ENCODE results near the gene ZFAND2A. TPM values are rescaled to one million over a fixed set of nuclear protein-coding genes. Genes with fewer than 3 reads are reported as not detected.
"Not testable (repeated sequence)": the region's sequence is repeated elsewhere in the genome, so short reads cannot be mapped to it uniquely, and the experiment has no call there.

The ZFAND2A gene
- total and polyA plus RNA-seq, 2 experiments from 2014 or later = 15.3 to 29.2 TPM

DNA sequence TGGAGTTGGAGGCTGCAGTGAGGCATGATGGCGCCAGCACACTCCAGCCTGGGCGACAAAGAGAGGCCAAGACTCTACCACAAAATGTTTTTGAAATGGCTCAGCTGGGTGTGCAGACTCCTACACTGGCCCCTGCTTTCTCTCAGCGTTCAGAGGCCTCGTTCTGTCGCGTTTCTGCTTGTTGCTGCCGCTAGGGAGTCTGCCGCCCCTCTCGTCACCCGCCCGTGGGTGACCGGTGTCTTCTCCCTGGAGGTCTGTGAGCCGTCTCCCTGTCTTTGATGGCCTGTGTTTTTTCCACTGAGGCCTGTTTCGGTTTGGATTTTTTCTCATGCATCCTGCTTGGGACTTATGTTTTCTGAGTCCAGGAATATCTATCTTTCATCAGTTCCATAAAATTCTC, 49.1 kb upstream of the ZFAND2A start:
- Histone ChIP-seq H3K79me2 (replicated peaks; ENCODE audit: insufficient read depth) (no peaks in the 10 kb centered on the region), H3K36me3 (ENCODE audit: insufficient read depth) (no peaks in the 10 kb centered on the region), H3K4me3 (no peak overlapping the region), H2AFZ (no peak overlapping the region), H3K4me2 (no peak overlapping the region), H4K20me1 (replicated peaks; ENCODE audit: insufficient read depth) (no peaks in the 10 kb centered on the region), H3F3A (replicated peaks; ENCODE audit: low read depth) (no peaks in the 10 kb centered on the region), H3K4me1 (ENCODE audit: insufficient read depth) (no peaks in the 10 kb centered on the region), H3K9me2 (ENCODE audit: insufficient read depth) (no peaks in the 10 kb centered on the region), H3K27me3 (ENCODE audit: insufficient read depth) (no peaks in the 10 kb centered on the region), H3K27ac (ENCODE audit: low read depth) (no peak overlapping the region)
- no peaks in the 10 kb centered on the region for H3K4me1 Mint-ChIP-seq
- H3K27ac Mint-ChIP-seq = no peak overlapping the region
- no peak overlapping the region for H3K4me3 Mint-ChIP-seq
- H3K36me3 Mint-ChIP-seq (ENCODE audit: low read depth) = no peaks in the 10 kb centered on the region
- DNase-seq (ENCODE audit: low spot score) (no peak), ATAC-seq (no peak)
- peaks cover 9% of the 10 kb centered on the region for H3K27me3 Mint-ChIP-seq (ENCODE audit: insufficient read depth, low read depth, poor library complexity)
- no peaks in the 10 kb centered on the region for H3K9me3 Mint-ChIP-seq
- TF ChIP-seq ZNF114 (CRISPR knock-in tag; IDR thresholded peaks at IDR 0.05) (no peak), EZH2phosphoT487 (IDR thresholded peaks at IDR 0.05; ENCODE audit: unreplicated experiment) (no peak), CREB1 (CRISPR knock-in tag; IDR thresholded peaks at IDR 0.05; ENCODE audit: low read depth) (no peak), POLR2AphosphoS5 (IDR thresholded peaks at IDR 0.05; ENCODE audit: low read depth) (no peak)
- TF ChIP-seq, protein P1, sequence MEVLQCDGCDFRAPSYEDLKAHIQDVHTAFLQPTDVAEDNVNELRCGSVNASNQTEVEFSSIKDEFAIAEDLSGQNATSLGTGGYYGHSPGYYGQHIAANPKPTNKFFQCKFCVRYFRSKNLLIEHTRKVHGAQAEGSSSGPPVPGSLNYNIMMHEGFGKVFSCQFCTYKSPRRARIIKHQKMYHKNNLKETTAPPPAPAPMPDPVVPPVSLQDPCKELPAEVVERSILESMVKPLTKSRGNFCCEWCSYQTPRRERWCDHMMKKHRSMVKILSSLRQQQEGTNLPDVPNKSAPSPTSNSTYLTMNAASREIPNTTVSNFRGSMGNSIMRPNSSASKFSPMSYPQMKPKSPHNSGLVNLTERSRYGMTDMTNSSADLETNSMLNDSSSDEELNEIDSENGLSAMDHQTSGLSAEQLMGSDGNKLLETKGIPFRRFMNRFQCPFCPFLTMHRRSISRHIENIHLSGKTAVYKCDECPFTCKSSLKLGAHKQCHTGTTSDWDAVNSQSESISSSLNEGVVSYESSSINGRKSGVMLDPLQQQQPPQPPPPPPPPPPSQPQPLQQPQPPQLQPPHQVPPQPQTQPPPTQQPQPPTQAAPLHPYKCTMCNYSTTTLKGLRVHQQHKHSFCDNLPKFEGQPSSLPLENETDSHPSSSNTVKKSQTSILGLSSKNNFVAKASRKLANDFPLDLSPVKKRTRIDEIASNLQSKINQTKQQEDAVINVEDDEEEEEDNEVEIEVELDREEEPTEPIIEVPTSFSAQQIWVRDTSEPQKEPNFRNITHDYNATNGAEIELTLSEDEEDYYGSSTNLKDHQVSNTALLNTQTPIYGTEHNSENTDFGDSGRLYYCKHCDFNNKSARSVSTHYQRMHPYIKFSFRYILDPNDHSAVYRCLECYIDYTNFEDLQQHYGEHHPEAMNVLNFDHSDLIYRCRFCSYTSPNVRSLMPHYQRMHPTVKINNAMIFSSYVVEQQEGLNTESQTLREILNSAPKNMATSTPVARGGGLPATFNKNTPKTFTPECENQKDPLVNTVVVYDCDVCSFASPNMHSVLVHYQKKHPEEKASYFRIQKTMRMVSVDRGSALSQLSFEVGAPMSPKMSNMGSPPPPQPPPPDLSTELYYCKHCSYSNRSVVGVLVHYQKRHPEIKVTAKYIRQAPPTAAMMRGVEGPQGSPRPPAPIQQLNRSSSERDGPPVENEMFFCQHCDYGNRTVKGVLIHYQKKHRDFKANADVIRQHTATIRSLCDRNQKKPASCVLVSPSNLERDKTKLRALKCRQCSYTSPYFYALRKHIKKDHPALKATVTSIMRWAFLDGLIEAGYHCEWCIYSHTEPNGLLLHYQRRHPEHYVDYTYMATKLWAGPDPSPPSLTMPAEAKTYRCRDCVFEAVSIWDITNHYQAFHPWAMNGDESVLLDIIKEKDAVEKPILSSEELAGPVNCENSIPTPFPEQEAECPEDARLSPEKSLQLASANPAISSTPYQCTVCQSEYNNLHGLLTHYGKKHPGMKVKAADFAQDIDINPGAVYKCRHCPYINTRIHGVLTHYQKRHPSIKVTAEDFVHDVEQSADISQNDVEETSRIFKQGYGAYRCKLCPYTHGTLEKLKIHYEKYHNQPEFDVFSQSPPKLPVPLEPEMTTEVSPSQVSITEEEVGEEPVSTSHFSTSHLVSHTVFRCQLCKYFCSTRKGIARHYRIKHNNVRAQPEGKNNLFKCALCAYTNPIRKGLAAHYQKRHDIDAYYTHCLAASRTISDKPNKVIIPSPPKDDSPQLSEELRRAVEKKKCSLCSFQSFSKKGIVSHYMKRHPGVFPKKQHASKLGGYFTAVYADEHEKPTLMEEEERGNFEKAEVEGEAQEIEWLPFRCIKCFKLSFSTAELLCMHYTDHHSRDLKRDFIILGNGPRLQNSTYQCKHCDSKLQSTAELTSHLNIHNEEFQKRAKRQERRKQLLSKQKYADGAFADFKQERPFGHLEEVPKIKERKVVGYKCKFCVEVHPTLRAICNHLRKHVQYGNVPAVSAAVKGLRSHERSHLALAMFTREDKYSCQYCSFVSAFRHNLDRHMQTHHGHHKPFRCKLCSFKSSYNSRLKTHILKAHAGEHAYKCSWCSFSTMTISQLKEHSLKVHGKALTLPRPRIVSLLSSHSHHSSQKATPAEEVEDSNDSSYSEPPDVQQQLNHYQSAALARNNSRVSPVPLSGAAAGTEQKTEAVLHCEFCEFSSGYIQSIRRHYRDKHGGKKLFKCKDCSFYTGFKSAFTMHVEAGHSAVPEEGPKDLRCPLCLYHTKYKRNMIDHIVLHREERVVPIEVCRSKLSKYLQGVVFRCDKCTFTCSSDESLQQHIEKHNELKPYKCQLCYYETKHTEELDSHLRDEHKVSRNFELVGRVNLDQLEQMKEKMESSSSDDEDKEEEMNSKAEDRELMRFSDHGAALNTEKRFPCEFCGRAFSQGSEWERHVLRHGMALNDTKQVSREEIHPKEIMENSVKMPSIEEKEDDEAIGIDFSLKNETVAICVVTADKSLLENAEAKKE (CRISPR knock-in tag; IDR thresholded peaks at IDR 0.05) = no peak
- TF ChIP-seq, protein P2, sequence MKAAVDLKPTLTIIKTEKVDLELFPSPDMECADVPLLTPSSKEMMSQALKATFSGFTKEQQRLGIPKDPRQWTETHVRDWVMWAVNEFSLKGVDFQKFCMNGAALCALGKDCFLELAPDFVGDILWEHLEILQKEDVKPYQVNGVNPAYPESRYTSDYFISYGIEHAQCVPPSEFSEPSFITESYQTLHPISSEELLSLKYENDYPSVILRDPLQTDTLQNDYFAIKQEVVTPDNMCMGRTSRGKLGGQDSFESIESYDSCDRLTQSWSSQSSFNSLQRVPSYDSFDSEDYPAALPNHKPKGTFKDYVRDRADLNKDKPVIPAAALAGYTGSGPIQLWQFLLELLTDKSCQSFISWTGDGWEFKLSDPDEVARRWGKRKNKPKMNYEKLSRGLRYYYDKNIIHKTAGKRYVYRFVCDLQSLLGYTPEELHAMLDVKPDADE (IDR thresholded peaks at IDR 0.05) = no peak

DNA sequence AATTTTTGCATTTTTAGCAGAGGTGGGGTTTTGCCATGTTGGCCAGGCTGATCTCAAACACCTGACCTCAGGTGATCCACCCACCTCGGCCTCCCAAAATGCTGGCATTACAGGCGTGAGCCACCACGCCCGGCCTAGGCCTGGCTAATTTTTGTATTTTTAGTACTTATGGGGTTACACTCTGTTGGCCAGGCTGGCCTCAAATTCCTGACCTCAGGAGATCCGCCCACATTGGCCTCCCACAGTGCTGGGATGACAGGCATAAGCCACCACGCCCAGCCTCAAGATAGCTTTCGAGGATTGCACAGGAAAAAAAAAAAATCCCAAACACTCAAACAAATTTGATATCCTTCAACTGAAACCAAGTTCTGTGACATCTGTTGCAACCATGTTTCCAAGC, 45.7 kb upstream of the ZFAND2A start:
- H3K27me3 Mint-ChIP-seq (ENCODE audit: insufficient read depth, low read depth, poor library complexity); H3K9me3 Mint-ChIP-seq; H3K4me1 Mint-ChIP-seq; H3K27me3 ChIP-seq (ENCODE audit: insufficient read depth); H3K4me3 Mint-ChIP-seq; H3F3A ChIP-seq (replicated peaks; ENCODE audit: low read depth); H3K79me2 ChIP-seq (replicated peaks; ENCODE audit: insufficient read depth); H3K27ac ChIP-seq (ENCODE audit: low read depth); H2AFZ ChIP-seq; ATAC-seq; H3K4me2 ChIP-seq; H3K9me2 ChIP-seq (ENCODE audit: insufficient read depth); H3K36me3 ChIP-seq (ENCODE audit: insufficient read depth); H4K20me1 ChIP-seq (replicated peaks; ENCODE audit: insufficient read depth); H3K36me3 Mint-ChIP-seq (ENCODE audit: low read depth); H3K4me3 ChIP-seq; H3K27ac Mint-ChIP-seq; H3K4me1 ChIP-seq (ENCODE audit: insufficient read depth); DNase-seq (ENCODE audit: low spot score): not testable (repeated sequence)

Data from GM23338 (cell line).